Measurements from ENCODE around the gene MIER3.
"Not testable (repeated sequence)": the region's sequence is repeated elsewhere in the genome, so short reads cannot be mapped to it uniquely, and the experiment has no call there.

Gene MIER3

GRCh38 chr5:56951946-56952691, at the start of gene MIER3:
MIER3 (minus strand) TSS chr5:56952123; CDS start chr5:56952102, 21 bp downstream.
- peak; percentile 74 for DNase-seq (ENCODE audit: low read depth)

GRCh38 chr5:56995596-56995995, 43.7 kb upstream of the MIER3 start:
- no peak for DNase-seq (ENCODE audit: low read depth)

GRCh38 chr5:56993241-56993640, 41.3 kb upstream of the MIER3 start:
- DNase-seq (ENCODE audit: low read depth): no peak

GRCh38 chr5:56989676-56990075, 37.8 kb upstream of the MIER3 start:
- DNase-seq (ENCODE audit: low read depth): no peak

GRCh38 chr5:56988490-56988889, 36.6 kb upstream of the MIER3 start:
- no peak for DNase-seq (ENCODE audit: low read depth)

- DNase-seq (ENCODE audit: low read depth): no peak
Measured at GRCh38 chr5:56987171-56987570, 35.2 kb upstream of the MIER3 start.

- DNase-seq (ENCODE audit: low read depth): no peak
Measured at GRCh38 chr5:56986626-56986947, 34.7 kb upstream of the MIER3 start.

- no peak for DNase-seq (ENCODE audit: low read depth)
Measured at GRCh38 chr5:56985936-56986625, 34.2 kb upstream of the MIER3 start.

- DNase-seq (ENCODE audit: low read depth): no peak
Measured at GRCh38 chr5:56984445-56984844, 32.5 kb upstream of the MIER3 start.

- DNase-seq (ENCODE audit: low read depth): no peak
Measured at GRCh38 chr5:56983593-56984361, 31.9 kb upstream of the MIER3 start.

- DNase-seq (ENCODE audit: low read depth): no peak
Measured at GRCh38 chr5:56981548-56982315, 29.8 kb upstream of the MIER3 start.

- DNase-seq (ENCODE audit: low read depth): no peak
Measured at GRCh38 chr5:56979968-56980367, 28.0 kb upstream of the MIER3 start.

- not testable (repeated sequence) for DNase-seq (ENCODE audit: low read depth)
Measured at GRCh38 chr5:56979526-56979925, 27.6 kb upstream of the MIER3 start.

- no peak for DNase-seq (ENCODE audit: low read depth)
Measured at GRCh38 chr5:56977822-56978221, 25.9 kb upstream of the MIER3 start.

GRCh38 chr5:56977021-56977420, 25.1 kb upstream of the MIER3 start:
- DNase-seq (ENCODE audit: low read depth): no peak

GRCh38 chr5:56974241-56974640, 22.3 kb upstream of the MIER3 start:
- DNase-seq (ENCODE audit: low read depth): no peak

GRCh38 chr5:56973473-56973872, 21.6 kb upstream of the MIER3 start:
- DNase-seq (ENCODE audit: low read depth): no peak

- DNase-seq (ENCODE audit: low read depth): no peak
Measured at GRCh38 chr5:56971275-56971674, 19.4 kb upstream of the MIER3 start.

- DNase-seq (ENCODE audit: low read depth): no peak
Measured at GRCh38 chr5:56964173-56964572, 12.2 kb upstream of the MIER3 start.

- DNase-seq (ENCODE audit: low read depth): no peak
Measured at GRCh38 chr5:56963246-56963645, 11.3 kb upstream of the MIER3 start.

GRCh38 chr5:56962286-56962685, 10.4 kb upstream of the MIER3 start:
- DNase-seq (ENCODE audit: low read depth): no peak

GRCh38 chr5:56961746-56962145, 9.8 kb upstream of the MIER3 start:
- no peak for DNase-seq (ENCODE audit: low read depth)

Data from fibroblast of gingiva (primary cell).